RWPE1 (cell line): Measurements from ENCODE around the gene ACTR8.

Experiments
- CTCF ChIA-PET: fragments of 350-600 bp; sonication (Branson Sonifier 250); formaldehyde crosslinking; extraction: SDS; loops from one replicate; lab custom pipeline; 2021; lab: Yijun Ruan, JAX
- POLR2A ChIA-PET: fragments of 400-600 bp; formaldehyde crosslinking; extraction: SDS; loops from one replicate; lab custom pipeline; 2020; ENCODE audit warnings: antibody characterized with exemption; ENCODE audit not compliant: low non-redundant PET; lab: Yijun Ruan, JAX
- DNase-seq: peaks from one replicate; pipeline ENCODE4 v3.0.0; 2012; ENCODE audit warnings: low spot score
- H3K27ac ChIP-seq: fragments of 450-650 bp; 2 replicates; pipeline ENCODE4 v1.5.1; 2017
- CTCF ChIP-seq: fragments of 450-650 bp; conservative IDR thresholded peaks from 2 replicates; pipeline ENCODE4 v1.5.1; 2017; ENCODE audit warnings: low read depth, mild to moderate bottlenecking

Gene ACTR8

GRCh38 chr3:53900666-53901331 lies 18.8 kb upstream of the ACTR8 start:
- POLR2A ChIA-PET, result no interaction called here
- TF ChIP-seq CTCF, result no peak
- DNase-seq, result no peak
- CTCF ChIA-PET, result interaction anchor here (0.7 kb wide), 1 partner anchor 158 kb away, joined by 3 read pairs; no protein-coding TSS in a partner anchor
- H3K27ac ChIP-seq, result no peak overlapping the region

GRCh38 chr3:53899750-53900149 lies 17.8 kb upstream of the ACTR8 start:
- H3K27ac ChIP-seq, result no peak overlapping the region
- TF ChIP-seq CTCF, result no peak
- ChIA-PET POLR2A (no interaction called here), CTCF (no interaction called here)
- DNase-seq, result no peak

GRCh38 chr3:53892286-53892637 lies 10.3 kb upstream of the ACTR8 start:
- TF ChIP-seq CTCF, result no peak
- CTCF ChIA-PET, result no interaction called here
- DNase-seq, result no peak
- POLR2A ChIA-PET, result no interaction called here
- H3K27ac ChIP-seq, result peak overlapping the region; percentile 77

- CTCF ChIA-PET, result no interaction called here
- peak; percentile 91 for DNase-seq
- TF ChIP-seq CTCF, result no peak
- POLR2A ChIA-PET, result no interaction called here
- peak within 1 kb of the TSS; percentile 77 for H3K27ac ChIP-seq
Measured at GRCh38 chr3:53891497-53892285, 9.7 kb upstream of the ACTR8 start, which contains the start of gene SELENOK. Gene SELENOK, minus strand, starts transcription at chr3:53891859.

- ChIA-PET CTCF (no interaction called here), POLR2A (no interaction called here)
- H3K27ac ChIP-seq, result peak overlapping the region; percentile 77
- no peak for TF ChIP-seq CTCF
- DNase-seq, result no peak
Measured at GRCh38 chr3:53890726-53891475, 8.9 kb upstream of the ACTR8 start.

- H3K27ac ChIP-seq, result no peak overlapping the region
- POLR2A ChIA-PET, result no interaction called here
- no peak for TF ChIP-seq CTCF
- CTCF ChIA-PET, result no interaction called here
- DNase-seq, result no peak
Measured at GRCh38 chr3:53888232-53888631, 6.3 kb upstream of the ACTR8 start.
